Measurements from ENCODE around the gene RNF5.

Gene RNF5

DNA sequence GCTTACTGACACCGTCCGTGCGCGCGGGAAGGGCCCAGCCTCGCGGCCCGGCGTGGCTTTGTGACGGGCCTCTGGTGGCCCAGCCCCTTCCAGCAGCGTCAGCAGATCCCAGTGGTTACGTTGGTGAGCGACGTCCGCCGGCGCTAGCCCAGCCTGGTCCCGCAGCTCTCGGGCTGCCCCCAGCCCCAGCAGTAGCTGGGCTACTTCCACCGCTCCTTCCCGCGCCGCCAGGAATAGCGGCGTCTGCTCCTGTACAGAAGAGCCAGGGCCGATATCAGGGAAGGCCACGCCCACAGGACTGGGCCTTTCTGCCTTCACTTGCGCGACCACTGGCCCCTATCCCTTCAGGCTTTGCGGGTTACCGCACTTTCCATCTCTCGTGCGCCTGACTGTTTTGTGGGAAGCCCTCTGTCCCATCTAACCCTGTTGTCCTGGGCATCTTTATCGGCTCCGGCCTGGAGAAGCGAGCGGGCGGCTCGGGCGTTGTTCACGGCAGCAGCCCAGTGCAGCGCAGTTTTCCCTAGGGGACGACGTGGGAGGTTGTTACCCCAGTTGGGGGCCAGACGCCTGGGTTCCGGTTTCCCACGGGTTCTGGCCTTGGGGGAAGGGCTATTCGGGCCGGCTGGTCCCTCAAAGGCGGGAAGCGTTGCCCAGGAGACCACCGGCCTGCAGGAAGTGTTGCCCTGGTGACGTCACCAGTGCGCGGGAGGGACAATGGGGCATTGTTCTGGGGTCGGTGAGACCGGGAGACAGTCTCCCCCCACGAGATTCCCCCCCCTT lies 17.9 kb downstream of the RNF5 start:
- peak overlapping the region; percentile 96 for H3K4me3 ChIP-seq (ENCODE audit: low read length)
- TF ChIP-seq CTCF (IDR thresholded peaks at IDR 0.05; ENCODE audit: insufficient read depth, low read depth, low read length, missing control alignments), result no peak
- peak; percentile 40 for DNase-seq (ENCODE audit: low read depth)

DNA sequence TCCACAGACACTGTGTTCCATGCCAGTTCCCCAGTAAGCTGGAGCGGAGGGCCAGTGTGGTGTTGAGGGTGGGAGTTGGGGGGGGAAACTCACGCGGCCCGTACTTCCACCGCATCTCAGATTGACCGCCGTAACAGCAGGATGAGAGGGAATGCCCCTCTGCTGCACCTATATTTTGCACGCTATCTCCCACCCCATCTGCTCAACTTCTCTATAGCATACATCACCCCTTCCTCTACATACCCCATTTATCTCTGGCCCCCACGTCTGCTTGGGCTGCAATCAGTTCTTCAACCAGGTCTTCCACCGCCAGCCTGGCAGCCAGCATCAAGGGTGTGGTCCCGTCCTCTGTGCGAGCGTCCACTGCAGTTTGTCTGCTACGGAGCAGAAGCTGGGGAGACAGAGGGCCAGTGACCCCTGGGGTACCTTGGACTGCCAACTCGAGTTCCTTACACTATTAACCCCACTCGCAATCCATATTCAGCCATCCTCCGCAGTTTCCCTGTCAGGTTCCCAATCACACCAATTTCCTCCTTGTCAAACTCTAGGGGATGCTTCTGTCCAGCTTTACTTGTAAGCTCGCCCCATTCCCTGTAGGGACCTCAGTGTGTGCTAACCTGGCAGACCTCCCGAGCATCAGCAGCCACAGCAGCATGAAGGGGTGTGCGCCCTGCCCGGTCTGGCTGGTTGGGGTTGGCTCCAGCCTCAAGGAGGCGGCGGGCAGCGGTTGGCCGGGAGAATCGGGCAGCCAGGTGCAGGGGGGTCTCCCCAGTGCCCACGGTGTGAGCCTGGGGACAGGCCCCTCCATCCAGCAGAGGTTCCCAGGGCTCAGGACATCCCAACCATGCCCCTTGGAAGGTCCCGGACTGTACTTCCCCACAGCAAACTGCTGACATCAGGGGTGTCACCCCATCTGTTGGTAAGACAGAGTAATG lies 18.7 kb downstream of the RNF5 start:
- TF ChIP-seq CTCF (IDR thresholded peaks at IDR 0.05; ENCODE audit: insufficient read depth, low read depth, low read length, missing control alignments), result no peak
- peak overlapping the region; percentile 96 for H3K4me3 ChIP-seq (ENCODE audit: low read length)
- DNase-seq (ENCODE audit: low read depth), result no peak

- no peak overlapping the region for H3K4me3 ChIP-seq (ENCODE audit: low read length)
- no peak for TF ChIP-seq CTCF (IDR thresholded peaks at IDR 0.05; ENCODE audit: insufficient read depth, low read depth, low read length, missing control alignments)
- DNase-seq (ENCODE audit: low read depth), result no peak
Observed at GRCh38 chr6:32198345-32198696, 20.1 kb downstream of the RNF5 start.

DNA sequence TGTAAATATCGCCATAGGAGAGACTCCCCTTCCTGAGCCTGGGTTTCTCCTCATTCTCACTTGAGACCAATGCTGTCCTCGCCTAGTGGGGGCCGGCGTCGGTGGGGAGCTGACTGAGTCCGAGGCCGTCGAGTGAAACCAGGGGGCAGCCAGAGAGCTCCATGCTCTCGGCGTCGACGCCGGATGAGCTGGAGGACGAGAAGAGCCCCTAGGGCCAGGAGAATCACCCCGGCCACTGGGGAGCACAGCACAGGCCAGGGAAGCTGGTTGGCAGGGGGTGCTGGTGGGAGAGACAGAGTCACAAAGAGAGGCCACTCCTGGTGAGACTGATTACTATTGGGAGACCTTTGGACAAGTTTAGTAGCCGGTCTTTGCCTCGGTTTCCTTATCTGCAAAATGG lies 20.7 kb downstream of the RNF5 start:
- DNase-seq (ENCODE audit: low read depth), result no peak
- H3K4me3 ChIP-seq (ENCODE audit: low read length), result no peak overlapping the region
- TF ChIP-seq CTCF (IDR thresholded peaks at IDR 0.05; ENCODE audit: insufficient read depth, low read depth, low read length, missing control alignments), result no peak

DNA sequence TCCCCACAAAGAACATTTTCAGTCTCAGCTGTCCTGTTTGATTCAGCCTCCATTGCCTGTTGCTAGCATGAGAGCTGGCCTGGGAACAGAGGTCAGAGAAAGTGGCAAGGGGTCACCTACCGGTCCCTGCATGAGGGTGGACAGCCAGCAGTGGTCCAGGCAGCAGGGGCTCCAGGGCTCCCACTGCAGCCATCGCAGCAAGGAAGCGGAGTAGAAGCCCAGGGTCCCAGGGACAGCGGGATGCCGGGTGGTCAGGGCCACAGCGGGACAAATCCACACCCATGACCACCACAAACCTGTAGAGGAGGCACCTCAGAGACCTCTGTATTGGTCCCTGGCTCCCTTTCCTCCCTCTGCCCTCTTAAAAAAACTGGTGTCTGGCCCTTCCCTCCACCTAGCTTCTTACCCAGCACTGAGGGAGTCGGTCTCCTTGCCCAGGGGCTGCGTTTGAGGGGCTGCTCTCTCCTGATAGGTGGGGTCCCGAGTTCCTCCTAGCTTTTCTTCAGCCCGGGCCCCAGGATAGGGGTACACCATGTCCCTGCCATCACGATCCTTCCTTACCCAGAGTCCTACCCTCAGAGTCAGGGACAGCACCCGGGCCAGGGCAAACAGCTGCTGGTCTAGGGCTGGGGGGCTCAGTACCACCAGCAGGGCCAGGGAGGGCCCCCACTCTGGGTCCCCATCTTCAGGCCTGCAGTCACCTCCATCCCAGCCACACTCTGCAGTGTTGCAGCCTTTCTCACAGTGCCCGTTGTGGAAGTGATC lies 22.7 kb downstream of the RNF5 start:
- H3K4me3 ChIP-seq (ENCODE audit: low read length), result no peak overlapping the region
- DNase-seq (ENCODE audit: low read depth), result no peak
- TF ChIP-seq CTCF (IDR thresholded peaks at IDR 0.05; ENCODE audit: insufficient read depth, low read depth, low read length, missing control alignments), result no peak

DNA sequence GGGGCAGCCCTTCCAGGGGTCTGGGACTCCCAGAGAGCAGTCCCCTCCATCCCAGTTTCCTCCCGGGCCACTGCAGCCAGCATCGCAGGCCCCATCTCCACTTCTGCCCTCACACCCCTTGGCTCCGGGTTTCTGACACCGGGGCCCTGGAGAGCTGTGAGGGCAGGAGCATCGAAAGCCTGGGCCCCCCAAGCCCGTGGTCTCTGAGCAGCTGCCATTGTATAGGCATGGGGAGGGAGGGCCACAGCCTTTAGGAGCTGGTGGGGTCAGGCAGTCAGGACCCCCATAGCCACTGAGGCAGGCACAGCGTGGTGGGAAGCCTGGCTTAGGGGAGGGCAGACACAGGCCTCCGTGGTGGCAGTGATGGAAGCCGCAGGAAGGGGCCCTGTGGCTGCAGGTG lies 24.0 kb downstream of the RNF5 start:
- DNase-seq (ENCODE audit: low read depth), result no peak
- no peak overlapping the region for H3K4me3 ChIP-seq (ENCODE audit: low read length)
- TF ChIP-seq CTCF (IDR thresholded peaks at IDR 0.05; ENCODE audit: insufficient read depth, low read depth, low read length, missing control alignments), result no peak
